Midbrain (tissue), 1 donor: Measurements from ENCODE around the gene CNTFR.

Source experiments
- DNase-seq: peaks from one replicate; lab custom pipeline; 2025; lab: John Stamatoyannopoulos, UW

The CNTFR gene

DNA sequence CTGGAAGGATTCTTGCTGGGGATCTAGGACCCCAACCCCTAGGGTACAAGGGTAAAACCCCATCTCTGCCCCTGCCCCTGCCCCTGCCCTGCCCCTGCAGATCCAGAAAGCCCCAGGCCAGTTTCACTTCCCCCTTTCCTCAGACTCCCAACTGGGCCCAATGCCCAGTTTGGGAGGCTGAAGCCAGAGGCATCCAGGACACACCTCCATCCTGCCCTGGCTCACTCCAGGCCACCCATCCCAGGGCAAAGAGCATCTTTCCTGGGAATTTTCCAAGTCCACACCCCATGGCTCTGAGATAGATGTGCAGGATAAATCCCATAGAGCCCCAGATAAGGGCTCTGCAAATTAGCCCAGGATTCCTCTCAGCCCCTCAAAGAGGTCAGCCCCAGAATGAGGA lies 17.4 kb downstream of the CNTFR start:
- no peak for DNase-seq

DNA sequence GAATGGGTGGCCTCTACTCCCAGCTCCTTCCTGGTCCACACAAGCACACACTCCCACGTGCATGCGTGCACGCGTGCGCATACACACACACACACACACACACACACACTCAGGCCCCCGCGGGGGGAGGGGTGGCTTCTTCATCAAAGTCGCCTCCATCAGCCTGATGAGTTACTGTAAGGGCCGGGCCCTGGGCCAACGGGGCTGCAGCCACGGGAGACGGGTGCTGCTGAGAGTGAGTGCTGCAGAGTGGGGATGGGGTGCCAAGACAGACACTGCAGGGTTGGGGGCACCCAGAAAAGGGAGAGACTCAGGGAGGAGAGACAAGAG lies 18.1 kb downstream of the CNTFR start:
- DNase-seq: no peak

DNA sequence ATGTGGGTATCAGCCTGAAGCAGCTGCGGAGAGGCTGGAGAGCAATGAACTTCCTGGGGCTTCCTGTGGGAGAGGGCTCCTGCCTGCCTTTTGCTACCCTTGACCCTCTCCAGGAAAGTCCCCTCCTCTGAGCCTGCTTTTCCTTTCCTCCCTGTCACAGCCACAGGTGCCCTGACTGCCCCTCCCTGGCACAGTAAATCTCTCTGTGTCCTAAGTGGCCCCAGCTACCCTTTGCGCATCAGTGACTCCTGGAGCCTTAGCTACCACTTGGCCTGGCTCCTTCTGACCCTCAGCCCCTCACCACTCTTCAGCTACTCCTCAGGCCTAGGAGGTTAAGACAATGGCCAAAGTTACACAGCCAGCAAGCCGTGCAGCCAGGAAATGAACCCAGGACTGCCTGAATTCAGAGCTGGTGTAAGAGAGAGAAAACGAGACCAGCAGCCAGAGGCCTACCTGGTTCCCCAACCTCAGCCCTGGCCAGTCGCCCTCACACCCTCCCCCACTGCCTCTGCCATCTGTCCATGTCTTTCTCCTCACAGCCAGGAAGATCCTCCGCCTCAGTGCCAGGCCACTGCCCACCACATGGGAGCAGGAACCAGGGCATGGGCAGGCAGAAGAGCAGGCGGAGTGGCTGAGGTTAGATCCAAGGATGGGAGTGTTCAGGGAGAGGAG lies 18.6 kb downstream of the CNTFR start:
- no peak for DNase-seq

DNA sequence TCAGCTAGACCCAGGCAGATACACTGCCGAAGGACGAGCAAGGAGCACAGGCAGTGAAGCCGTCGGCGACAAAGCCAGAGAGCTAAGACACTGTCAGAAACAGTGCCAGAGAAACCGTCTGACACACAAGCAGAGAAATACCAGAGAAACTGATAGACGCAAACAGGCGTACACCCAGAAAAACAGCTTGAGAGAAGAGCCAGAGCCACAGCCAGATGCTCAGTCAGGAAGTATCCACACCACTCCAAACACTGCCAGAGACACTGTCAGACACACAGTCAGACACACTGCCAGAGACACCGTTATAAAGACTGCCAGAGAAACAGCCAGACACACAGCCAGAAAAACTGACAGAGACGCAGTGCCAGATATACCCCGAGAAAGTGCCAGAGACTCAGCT lies 19.1 kb downstream of the CNTFR start:
- DNase-seq: no peak

DNA sequence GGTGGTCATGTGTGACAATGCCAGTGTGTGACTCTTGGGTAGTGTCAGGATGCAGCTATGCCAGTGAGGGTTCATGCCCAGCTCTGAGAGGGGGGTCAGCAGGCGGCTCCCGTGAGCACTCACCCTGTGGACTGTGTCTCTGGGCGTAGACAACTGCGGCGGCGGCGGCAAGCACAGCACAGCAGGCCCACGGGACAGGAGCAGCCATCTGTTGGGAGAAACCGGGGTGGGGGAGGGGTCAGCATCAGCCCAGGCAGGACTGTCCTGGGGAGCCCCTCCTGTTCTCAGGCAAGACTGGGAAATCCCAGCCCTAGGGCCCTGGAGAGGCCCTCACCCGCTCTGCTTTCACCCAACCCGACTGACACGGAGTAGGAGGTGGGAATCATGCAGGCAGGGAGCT lies 20.8 kb downstream of the CNTFR start:
- DNase-seq: no peak

DNA sequence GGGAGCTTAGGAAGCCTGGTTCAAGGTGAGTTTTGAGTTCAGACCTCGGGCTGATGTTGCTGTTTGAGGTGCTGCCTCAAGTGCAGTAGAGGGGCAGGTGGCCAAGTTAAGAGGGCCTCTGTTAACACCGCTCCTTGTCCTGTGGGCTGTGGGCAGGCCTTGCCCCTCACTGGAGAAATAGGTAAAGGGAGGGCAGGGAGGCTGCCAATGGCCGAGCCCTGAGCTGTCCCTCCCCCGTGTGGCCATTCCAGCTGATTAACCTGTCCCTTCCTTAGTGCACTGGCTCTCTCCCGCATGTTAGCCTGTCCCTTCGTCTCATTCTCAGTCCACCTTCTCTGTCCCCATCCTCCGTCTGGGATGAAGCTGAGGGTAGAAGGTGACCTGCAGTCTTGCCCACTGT lies 21.4 kb downstream of the CNTFR start:
- no peak for DNase-seq

DNA sequence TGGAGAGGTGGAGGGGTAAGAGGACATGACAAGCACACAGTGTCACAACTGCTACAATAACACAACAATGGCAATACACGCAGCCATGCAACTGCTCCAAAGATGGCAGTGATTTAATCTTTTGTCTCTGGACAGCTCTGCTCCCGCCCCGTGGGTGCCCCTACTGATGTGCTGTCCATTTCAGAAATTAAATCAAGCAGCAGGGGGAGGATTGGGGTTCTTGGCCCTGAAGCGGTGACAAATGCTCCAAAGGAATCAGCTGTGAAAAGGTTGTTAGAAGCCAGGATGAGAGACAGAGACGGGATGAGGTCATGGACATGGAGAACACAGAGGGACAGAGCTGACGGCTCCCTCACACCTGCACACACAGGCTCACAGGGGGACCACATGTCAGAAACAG lies 22.6 kb downstream of the CNTFR start:
- no peak for DNase-seq

DNA sequence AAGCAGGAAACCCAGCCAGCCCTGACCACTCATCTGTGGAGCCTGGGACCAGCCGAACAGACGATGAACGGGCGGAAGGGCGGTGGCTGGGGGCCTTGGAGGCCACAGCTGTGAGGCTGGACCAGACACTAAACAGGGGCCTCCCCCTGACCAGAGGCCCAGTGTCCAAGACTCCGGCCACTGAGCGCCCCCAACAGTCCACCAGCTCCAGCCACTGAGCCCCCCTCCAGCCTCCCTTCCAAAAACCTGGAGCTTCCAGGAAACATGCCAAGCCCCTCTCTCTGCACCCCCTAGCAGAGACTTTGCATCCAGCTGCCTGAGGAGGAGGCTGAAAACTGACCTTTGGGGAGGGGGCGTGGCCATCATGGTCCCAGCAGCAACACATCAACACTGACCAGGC lies 23.2 kb downstream of the CNTFR start:
- DNase-seq: no peak

DNA sequence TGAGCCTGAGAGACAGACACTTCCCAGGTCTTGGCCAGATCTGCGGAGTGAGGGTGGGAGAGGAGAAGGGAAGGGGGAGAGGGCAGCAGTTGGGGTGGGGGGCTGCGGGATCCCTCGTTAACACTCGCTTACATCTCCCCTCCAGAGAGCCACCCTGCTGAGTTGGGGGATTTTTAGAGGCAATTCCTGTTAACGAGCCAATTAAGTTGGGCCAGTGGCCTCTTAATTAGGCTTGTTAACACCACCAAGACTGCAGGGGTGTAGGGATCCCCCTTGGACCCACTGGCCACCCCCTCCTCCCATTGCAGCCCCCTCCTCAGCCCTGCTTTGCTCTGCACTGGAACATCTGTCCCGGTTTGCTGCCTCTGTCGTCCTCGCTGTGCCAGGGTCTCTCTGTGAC lies 23.7 kb downstream of the CNTFR start:
- DNase-seq: no peak

DNA sequence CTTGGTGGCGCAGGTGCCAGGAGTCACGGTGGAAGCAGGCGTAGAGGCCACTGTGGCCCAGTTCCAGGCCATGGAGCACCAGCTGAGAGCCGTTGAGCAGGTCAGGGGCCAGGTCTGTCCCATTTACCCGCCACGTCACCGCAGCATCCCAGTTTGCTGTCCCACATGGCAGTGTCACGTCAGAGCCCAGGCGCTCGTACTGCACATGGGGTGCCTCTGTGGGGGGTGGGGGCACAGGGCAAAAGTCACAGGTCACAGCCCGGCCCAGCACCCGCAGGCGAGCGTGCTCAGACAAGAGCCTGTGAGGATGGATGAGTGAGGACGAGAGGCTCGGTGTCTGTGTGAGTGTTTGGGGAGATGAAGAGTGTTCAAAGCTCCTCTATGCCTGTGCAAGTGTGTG lies 24.9 kb downstream of the CNTFR start:
- DNase-seq: no peak

DNA sequence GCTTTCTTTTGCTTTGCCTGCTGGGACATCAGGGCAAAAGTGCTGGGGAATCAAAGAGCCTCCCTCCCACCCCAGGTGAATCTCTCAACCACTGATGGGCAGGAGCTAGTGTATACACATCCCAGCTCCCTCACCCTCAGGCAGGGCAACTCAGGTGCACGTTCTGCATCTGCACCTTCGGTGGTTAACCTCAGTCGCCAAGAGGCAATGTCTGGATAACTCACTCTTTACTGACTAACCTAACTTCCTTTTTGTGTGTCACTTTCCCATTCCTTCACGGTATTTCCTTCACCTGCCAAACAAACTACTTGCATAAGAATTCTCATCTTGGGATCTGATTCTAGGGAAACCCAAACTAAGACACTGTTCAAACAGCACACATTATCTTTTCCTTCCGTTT lies 26.3 kb downstream of the CNTFR start:
- no peak for DNase-seq

DNA sequence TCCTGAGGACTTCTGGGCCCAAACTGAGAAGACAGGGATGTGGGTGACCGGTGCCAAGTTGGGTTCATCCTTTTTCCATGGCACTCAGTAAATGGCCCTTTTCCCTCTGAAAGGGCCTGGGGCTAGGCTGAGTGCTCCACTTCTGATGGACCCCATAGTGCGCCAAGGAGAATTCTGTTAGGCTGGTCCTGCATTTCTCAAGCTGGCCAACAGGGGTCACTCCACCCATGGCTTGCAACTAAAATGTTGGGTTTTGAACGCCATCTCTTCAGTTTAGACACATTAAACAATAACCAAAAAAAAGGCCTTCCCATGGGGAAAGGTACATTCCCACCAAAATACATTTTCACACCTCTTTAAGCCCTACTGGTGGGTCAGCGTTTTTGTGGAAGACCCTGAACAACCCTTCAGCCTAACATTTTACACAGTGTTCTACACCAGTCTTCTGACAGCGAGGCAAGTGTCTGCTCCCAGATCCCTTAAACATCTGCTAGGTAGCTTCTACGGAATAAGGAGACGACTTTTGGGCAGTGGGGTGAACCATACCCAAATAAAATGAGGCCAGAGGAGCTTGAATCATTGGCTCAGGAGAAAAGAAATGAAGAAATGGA lies 27.3 kb downstream of the CNTFR start:
- no peak for DNase-seq

DNA sequence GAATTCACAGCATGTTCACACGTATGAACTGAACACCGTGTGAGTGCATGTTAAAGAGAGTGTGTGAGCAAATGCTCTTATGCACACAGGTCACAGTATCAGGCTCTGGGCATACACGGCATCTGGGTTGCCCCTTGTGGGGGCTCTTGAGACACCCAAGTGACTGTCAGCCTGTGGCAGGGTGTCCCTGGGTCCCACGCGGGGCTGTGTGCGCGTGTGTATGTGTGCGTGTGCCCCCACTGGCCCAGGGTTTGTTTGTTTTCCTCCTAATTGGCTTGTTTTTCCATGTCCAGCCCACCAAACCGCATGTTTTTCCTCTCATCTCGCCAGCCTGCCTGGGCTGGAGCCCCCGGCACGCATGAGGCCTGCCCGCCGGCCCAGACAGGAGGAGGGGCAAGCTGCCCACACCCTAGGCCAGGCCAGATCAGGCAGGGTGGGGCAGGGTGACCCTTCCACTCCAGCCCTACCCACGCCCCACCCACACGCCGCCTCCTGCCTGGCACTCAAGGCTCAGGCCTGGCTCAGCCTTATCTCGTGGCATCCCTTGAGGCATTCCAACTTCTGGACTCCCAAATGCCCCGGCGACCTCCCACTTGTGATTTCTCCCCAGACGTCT lies 28.8 kb downstream of the CNTFR start:
- DNase-seq: no peak

DNA sequence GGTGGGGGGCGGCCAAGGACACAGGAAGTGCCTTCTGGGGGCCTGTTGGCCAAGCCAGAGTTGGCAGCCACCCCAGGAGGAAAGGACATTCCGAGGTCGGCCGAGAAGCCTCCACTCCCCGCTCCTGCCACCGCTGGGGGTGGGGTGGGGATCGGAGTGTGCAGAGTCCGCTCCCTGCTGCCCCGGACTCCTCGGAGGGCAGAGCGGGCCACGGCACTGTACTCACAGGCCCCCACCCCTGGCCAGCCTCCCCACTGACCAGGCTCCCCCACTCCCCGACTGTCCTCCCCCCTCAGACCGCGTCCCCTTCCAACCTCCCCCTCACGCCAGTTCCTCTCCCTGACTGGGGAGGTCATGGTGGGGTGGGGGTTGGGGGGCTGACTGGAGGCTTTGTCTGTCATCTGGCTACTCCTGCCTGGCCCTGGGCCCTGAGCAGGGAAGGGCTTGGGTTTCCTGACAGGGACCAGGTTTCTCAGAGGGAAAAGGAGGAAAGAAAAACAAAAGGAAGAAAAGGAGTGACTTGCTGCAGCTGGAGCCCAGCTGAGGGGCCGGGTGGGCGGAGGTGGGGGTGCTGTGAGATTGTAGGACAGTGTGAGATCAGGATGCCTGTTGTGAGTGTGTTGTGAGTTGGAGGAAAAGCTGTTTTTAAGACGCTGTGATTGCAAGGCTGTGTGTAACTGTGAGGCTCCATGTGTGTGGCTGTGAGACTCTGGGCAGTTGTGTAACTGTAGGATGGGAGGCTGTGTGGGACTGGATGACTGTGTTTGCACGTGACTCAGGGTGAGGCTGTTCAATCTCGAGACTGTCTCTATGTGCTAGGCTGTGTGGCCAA lies 29.7 kb downstream of the CNTFR start:
- no peak for DNase-seq

DNA sequence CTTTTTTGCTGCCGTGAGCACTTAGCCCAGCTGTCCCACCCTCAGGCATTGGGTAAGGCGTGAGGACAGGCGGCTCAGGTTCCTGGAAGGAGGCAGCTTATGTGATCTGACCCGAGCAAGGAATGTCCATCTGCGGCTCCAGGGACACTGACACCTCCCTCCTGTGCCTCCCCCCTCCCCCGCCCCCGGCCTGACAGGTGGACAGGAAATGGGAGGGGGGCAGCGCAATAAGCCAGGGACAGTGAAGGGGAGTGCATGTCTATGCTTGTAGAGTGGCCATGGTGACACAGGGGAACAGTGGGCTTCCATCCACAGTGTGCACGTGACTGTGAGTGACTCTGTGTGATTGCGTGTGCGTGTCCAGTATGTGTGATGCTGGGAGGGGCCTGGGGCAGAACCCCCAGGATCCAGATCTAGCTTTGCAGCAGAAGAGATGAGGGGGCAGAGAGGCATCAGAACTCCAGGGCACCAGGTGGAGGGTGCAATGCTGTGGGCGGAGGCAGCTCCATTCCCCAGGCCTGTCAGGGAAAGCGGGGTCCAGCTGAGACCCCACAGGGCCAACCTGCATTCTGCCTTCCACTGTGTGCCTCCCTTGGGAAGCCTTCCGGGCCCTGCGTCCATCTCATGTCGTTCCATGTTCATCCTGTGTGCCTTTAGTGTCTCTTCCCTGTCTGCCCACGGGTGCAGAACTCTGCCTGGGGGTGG lies 30.5 kb downstream of the CNTFR start:
- DNase-seq: no peak

DNA sequence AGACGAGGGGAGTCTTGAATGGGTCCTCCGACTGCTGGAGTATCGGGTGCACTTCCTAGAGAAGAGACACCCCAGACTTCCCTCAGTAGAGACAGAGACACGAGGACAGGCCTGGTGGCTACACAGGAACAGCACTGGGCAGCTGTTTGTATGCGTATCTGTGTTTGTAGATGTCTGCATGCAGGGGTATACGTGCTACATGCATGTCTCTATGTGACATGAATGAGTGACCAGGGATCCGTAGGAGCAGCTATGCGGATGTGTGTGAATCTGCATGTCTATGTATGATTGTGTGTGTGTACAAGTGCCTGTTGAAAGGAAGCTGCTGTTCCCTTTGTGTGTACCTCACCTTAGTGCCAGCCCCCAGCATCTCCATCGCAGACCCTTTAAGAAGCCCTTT lies 31.2 kb downstream of the CNTFR start:
- no peak for DNase-seq

DNA sequence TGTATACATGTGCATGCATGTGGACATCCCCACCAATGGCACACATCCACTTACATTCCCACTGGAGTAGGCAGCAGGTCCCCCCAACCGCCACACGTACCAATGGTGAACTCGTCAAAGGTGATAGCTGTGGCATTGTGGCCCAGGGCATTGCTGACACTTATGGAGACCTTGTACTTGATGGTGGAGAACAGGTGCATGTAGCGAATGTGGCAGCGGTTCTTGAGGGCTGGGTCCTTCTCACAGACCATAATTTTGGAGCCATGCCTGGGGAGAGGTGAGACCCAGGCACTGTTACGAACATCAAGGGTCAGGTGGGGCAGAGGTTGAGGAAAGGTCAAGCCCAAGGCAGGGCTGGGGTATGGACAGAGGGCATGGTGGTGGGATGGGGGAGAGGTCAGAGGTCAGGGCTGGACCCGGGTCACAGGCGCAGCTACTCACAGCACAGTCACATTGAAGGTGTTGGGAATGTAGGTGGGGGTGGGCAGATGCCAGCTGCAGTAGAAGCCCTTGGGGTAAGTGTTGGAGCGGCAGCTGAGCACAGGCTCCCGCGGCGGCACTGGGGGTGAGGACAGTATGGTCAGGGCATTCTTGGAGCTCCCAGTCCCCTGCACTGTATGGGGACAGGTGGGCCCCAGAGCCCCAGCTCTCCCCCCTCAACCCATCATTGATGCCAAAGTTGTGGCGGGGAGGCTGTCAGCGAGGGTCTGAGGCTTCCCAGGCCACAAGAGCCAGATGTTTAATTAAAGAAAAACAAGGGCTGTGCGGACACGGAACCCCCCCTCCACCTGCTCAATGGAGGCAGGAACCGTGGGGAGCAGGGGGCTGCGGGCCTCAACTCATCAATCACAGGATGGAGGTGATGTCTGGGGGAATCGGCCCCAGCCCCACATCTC lies 31.9 kb downstream of the CNTFR start:
- no peak for DNase-seq

DNA sequence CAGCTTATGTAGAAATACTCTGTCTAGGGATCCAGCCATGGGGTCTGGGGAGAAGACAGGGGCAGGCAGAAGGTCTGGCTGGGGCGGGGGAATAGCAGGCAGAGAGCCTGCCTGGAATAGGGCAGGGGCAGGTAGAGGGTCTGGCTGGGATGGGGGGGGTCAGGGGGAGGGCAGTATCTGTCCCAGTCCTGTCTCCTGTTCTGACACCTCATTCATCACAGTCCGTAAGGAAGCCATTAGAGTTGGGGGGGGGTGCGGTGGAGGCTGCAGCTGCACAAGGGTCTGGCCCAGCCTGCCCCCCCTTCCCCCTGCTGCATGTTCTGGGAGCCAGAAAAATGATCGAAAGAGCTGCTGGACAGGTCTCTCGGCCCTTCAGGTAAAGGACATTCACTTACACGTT lies 32.6 kb downstream of the CNTFR start:
- no peak for DNase-seq

DNA sequence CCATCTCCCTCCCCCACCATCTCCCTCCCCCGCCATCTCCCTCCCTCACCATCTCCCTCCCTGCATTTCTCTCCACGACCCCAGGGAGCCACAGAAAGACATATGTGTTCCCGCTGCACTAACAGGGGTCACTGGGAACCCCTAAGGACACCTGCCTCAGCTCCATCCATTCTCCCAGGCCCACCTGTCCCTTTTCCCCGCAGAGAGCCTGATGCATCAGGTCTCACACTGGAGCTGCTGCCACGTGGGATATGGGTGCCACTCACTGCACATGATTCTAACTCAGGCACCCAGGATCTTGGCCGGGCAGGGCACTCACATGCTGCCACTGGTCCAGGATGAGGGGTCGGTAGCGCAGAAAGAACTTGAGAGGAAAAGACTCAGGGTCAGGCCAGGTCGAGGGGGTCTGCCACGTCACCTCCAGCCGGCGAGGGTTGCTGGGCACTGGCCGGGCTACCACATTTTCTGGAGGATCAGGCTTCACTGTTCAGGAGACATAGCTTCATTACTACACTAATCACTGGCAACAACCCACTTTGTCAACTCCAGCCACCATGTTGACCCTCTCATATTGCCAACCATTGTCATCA lies 33.5 kb downstream of the CNTFR start:
- DNase-seq: no peak

DNA sequence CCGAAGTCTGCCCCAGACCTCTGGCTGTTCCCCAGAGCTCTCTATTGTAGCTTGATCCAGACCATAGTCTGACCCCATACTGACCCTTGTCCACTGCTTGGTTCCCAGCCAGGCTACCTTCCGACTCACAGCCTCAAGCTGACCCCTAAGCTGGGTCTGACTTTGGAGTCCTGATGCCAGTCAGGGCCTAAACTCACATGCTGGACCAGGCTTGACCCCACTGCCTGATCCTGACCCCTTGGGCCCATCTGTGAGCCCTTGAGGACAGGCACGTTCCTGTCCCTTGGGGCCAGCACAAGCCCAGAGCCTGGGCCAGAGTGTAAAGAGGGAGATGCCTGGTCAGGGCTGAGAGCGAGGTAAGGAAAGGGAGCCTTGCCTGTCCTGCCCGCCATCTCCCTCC lies 34.0 kb downstream of the CNTFR start:
- DNase-seq: no peak

DNA sequence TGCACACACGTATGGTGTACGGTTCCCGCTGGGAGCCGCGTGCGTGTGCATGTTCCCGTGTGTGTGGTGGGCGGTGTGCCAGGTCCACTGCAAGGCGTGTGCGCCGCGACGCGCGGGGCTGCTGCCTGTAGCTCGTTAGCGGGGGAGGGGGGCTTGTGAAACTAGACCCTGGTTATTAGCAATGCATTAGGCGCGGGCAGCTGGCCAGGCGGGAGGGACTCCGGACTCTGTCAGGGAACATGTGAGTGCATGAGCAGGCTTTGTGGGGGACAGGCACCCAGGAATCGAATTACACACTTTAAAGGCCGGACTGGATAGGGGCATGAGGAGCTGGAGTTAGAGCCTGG lies 34.5 kb downstream of the CNTFR start:
- no peak for DNase-seq
